Erythroblast (primary cell): Measurements from ENCODE around the gene IRF6.
A peak's percentile ranks its signal among the peaks of the same experiment; 100 is the strongest.

Experiments used
- DNase-seq, 2 experiments: peaks; one replicate each; lab custom pipeline; 2025; lab: John Stamatoyannopoulos, UW
- GATA1 ChIP-seq: IDR thresholded peaks from 2 replicates; pipeline ENCODE4 v1.6.1; 2011; ENCODE audit warnings: low read depth, mild to moderate bottlenecking, control low read depth, low read length, moderate library complexity
- POLR2A ChIP-seq: IDR thresholded peaks from 2 replicates; pipeline ENCODE4 v1.6.1; 2011; ENCODE audit warnings: mild to moderate bottlenecking, low read length

IRF6 gene

GRCh38 chr1:209835782-209836298 lies 29.9 kb upstream of the IRF6 start:
- no peak for TF ChIP-seq POLR2A
- TF ChIP-seq GATA1: no peak
- no peak for DNase-seq

DNA sequence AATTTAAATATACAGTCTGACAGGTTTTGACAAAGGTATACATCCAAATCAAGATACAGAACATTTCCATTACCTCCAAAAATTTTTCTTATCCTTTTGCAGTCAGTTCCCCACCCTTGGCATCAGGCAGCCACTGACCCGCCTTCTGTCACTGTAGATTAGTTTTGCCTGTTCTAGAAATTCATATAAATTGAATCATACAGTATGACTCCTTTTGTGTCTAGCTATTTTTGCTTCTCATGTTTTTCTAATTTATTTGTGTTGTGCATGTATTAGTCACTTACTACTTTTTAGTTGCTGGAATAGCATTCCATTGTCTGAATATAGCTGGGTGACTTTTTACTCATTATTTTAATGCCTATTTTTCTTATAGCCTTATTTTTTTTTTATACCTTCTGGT lies 25.7 kb upstream of the IRF6 start:
- peak in 1 of 2 experiments; percentile 19 for DNase-seq
- TF ChIP-seq GATA1: no peak
- no peak for TF ChIP-seq POLR2A

GRCh38 chr1:209830722-209831121 lies 24.8 kb upstream of the IRF6 start:
- TF ChIP-seq GATA1: no peak
- no peak for TF ChIP-seq POLR2A
- no peak for DNase-seq

DNA sequence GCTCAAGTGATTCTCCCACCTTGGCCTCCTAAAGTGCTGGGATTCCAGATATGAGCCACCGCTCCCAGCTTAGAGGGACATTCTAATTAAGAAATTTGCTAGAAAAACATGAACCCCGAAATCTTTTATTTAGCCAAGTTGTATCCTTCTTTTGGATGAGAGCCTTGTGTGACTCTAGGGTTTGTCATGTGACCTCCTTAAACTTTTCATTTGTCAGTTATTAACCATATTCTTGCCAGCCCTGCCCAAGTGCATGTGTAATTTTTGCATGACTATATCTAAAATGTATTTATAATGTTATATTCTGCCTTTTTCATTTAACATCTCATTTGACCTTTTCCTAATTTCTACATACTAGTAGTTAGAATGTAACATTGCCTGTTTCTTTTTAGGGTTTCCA lies 23.8 kb upstream of the IRF6 start:
- TF ChIP-seq POLR2A (no peak), GATA1 (no peak)
- DNase-seq: no peak

GRCh38 chr1:209827384-209828262 lies 21.7 kb upstream of the IRF6 start, which contains the start of gene UTP25:
Gene UTP25, plus strand, starts transcription at chr1:209827972. Its CDS starts 92 bp downstream, at chr1:209828064.
- TF ChIP-seq GATA1 (no peak), POLR2A (peak; percentile 64)
- peak; percentile 96 to 97 for DNase-seq

DNA sequence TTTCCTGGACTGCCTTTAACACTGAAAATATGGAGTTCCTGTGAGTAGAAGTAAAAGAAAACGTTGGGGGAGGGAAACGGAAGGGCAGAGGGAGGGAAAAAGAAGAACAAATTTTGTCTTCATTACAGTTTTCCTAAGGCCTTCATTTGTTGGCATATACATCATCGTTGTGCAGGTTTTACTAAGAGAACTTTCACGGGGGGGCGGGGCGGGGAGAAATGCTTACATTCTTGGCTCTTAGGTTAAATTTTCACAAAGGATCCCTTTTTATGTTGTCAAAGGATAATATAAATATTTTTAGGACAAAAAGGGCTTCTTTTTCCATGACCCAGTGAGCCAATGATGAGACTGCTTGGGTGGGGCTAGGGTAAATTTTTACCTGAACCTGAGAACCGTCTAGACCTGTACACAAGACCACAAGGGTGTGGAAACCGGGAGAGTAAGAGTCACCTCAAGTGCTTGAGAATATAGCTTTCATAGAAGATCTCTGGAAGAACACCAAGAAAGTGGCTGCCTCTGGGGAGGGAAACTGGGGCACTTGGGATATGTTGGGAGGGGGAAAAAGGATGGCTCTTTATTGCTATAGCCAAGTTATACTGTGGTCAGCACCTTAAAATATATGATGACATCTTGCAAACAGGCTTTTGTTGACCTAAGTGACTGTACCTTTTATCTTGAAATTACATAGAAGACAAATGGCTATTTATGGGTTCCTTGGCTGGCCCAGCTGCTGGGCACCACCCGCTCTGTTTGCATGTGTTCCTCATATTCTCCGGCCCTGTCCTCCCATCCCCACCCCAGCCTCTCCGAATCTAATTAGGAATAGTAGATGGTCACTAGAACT lies 19.9 kb upstream of the IRF6 start:
- no peak for TF ChIP-seq GATA1
- TF ChIP-seq POLR2A: no peak
- DNase-seq: no peak

DNA sequence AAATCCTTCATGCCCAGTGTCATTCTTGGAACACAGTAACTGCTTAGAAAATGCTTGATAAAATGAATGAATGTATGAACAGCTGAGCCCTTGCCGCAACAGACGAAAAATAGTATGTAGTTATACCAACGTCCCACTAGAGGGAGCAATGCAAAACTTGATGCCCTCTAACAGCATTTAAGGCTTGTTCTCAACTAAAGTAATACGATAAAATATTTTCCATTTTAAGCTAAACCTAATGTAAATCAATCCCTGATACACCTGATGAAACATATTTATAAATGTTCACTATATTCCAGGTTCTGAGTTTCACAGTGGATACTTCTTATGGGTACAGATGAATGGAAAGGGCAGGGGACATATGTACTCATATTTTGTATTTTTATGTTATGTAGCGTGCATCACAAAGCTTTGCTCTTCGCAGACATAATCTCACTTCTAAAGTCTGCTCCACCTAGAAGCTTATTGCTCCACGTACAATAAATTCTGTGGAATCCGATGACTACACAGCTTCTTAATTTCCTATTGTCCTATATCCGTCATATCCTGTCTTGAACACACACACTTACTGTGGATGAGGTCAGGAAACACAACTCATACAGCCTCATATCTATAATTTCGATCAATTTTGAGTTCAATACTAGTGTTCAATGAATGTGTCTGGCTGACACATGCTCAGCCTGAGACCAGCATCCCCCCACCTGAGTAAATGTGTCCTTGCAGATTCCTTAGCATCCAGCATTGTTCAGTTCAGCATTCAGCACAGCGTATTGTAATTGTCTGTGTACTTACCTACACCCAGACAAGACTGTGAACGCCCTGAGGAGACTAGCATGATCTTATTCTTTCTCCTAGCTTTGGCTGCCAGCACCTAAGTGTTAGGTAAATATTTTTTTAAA lies 17.4 kb upstream of the IRF6 start:
- TF ChIP-seq GATA1: no peak
- DNase-seq: peak; percentile 67 to 79

DNA sequence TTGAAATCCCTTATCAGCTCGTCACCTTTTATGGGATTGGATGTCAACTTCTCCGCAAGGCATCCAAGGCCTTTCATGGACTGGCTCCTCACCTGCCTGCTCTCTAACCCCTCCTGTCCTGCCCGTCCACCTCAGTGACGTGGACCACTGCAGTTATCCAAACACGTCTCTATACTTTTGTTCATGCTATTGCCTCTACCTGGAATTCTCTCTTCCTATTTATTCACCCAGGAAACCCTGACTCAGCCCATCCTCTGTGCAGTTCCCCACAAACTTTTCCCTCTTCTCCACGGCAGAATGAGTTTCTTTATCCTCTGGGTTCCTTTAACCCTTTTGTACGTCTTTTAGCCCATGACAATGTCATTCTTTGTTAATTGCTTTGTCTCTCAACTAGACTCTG lies 16.8 kb upstream of the IRF6 start:
- TF ChIP-seq POLR2A (no peak), GATA1 (no peak)

DNA sequence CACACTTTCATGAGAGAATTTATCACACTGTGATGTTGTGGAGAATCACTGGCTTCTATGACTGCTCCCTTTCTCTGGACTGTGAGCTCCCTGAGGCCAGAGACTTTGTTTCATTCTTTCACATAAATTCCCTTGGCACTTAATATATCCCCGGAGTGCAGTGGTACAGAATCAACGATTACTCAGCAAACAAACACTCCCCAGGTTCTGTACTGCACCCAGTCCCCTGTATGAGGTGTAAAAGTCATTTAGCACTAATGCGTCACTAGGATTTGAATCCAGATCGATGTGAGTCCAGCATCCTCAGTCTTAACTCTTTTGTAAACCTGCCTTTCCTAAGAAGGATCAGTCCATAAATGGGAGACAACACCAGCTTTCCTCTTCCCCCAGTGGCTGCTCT lies 15.0 kb upstream of the IRF6 start:
- DNase-seq: no peak
- TF ChIP-seq POLR2A: no peak
- no peak for TF ChIP-seq GATA1

More for the DNA sequence above, 16.8 kb upstream of the IRF6 start:
- DNase-seq: no peak

DNA sequence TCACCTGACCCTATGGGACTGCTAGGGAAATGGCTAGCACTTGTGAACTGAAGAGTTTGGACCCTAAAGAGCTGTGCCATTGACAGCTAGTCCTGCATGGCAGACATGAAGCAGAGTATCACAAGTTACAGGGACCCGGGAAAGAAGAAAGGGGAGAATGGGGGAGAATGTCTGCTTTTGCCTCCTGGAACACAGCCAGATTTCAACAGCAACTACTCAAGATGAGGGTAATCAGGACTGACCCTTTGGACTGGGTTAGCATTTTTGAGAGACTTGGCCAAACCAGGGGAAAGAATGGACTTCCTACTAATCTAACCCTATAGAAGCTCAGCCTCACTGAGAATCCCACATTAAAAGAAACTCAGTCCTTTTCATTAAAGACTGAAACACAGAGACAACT lies 13.1 kb upstream of the IRF6 start:
- DNase-seq: no peak
- TF ChIP-seq GATA1 (no peak), POLR2A (no peak)

DNA sequence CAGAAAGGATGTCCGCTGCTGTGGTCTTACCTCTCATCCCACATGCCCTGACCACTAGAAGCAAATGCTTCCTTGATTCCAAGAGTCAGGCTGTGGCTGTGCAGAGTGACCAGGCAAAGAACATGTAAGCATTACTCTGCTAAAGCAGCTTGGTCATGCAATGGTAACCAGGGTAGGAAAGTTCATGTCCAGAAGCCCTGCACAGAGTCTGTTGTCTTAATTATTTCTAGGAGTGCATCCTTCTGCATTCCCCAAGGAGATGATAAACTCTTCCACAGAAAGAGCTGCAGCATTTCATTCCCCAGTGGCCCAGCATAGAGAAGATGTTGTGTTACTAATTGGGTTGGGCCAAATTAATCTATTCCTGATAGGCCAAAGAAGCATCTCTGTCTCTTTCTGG lies 11.7 kb upstream of the IRF6 start:
- TF ChIP-seq POLR2A (no peak), GATA1 (no peak)
- no peak for DNase-seq

GRCh38 chr1:209816923-209817322 lies 11.0 kb upstream of the IRF6 start:
- TF ChIP-seq GATA1: no peak
- no peak for TF ChIP-seq POLR2A
- DNase-seq: no peak

DNA sequence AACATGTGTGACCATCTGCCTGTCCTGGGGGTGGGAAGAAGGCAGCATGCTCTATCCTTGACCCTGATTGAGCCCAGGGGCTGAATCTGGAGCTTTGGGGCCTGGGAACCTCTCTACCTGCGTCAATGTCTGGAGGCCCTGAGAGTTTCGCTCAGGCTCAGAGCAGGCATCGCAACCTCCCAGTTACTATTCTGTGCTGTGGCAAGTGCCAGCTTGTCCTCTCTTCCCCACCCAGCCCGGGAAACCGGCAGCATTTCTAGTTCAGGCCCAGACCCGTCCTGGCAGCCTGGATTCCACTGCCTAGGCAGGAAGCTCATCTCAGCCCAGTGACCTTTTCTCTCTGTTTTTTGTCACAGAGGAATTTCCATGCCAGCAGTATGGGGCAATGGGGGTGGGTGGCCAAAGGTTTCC lies 10.0 kb upstream of the IRF6 start:
- TF ChIP-seq GATA1: no peak
- no peak for TF ChIP-seq POLR2A
- no peak for DNase-seq
